ENCODE measurements around the gene SPATA33.

SPATA33 gene

GRCh38 chr16:89636663-89637062, 21.0 kb upstream of the SPATA33 start:
- no peak overlapping the region for H3K27ac ChIP-seq
- no peak for TF ChIP-seq CTCF (conservative IDR thresholded peaks at IDR 0.05)

- H3K27ac ChIP-seq: no peak overlapping the region
- no peak for TF ChIP-seq CTCF (conservative IDR thresholded peaks at IDR 0.05)
Measured at GRCh38 chr16:89637379-89637778, 20.3 kb upstream of the SPATA33 start.

GRCh38 chr16:89638455-89638854, 19.2 kb upstream of the SPATA33 start:
- H3K27ac ChIP-seq: no peak overlapping the region
- no peak for TF ChIP-seq CTCF (conservative IDR thresholded peaks at IDR 0.05)

GRCh38 chr16:89639385-89639784, 18.3 kb upstream of the SPATA33 start:
- no peak for TF ChIP-seq CTCF (conservative IDR thresholded peaks at IDR 0.05)

GRCh38 chr16:89641458-89642119, 16.0 kb upstream of the SPATA33 start:
- H3K27ac ChIP-seq: no peak overlapping the region
- peak; percentile 12 for TF ChIP-seq CTCF (conservative IDR thresholded peaks at IDR 0.05)

More at GRCh38 chr16:89639385-89639784, 18.3 kb upstream of the SPATA33 start:
- no peak overlapping the region for H3K27ac ChIP-seq

- no peak for TF ChIP-seq CTCF (conservative IDR thresholded peaks at IDR 0.05)
- H3K27ac ChIP-seq: no peak overlapping the region
Measured at GRCh38 chr16:89642574-89642973, 15.1 kb upstream of the SPATA33 start.

GRCh38 chr16:89643769-89644300, 13.8 kb upstream of the SPATA33 start:
- no peak for TF ChIP-seq CTCF (conservative IDR thresholded peaks at IDR 0.05)
- no peak overlapping the region for H3K27ac ChIP-seq

All from VCaP (cell line).